AG04450 (cell line): ENCODE data around the gene MAD1L1. TPM values are rescaled to one million over a fixed set of nuclear protein-coding genes. Genes with fewer than 3 reads are reported as not detected.

Experiments used
- CTCF ChIA-PET: fragments of 300-600, 350-600 bp; formaldehyde crosslinking; extraction: SDS; loops from one replicate; lab custom pipeline; 2022; ENCODE audit warnings: antibody characterized with exemption, inconsistent platforms; lab: Charles Lee
- POLR2A ChIA-PET: fragments of 350-600 bp; formaldehyde crosslinking; extraction: SDS; loops from one replicate; lab custom pipeline; 2021; ENCODE audit warnings: antibody characterized with exemption, inconsistent platforms; lab: Yijun Ruan, JAX
- DNase-seq: peaks from one replicate; pipeline ENCODE4 v3.0.0-alpha.2; 2011; ENCODE audit warnings: low read depth, low spot score
- H3K27ac ChIP-seq: one replicate; pipeline ENCODE4 v1.5.1; 2012; ENCODE audit warnings: low read depth, low read length, control low read depth
- H3K27me3 ChIP-seq: one replicate; pipeline ENCODE4 v1.6.0; 2012; ENCODE audit warnings: low read length; ENCODE audit not compliant: control insufficient read depth, insufficient read depth
- H3K4me3 ChIP-seq: 2 replicates; pipeline ENCODE4 v1.5.1; 2011; ENCODE audit warnings: mild to moderate bottlenecking, low read depth, low read length, control low read depth
- H3K9me3 ChIP-seq: 2 replicates; pipeline ENCODE4 v1.5.1; 2012; ENCODE audit warnings: low read length; ENCODE audit not compliant: control insufficient read depth, insufficient read depth
- polyA plus RNA-seq: library from polyadenylated mRNA; depleted of rRNA; stranded (reverse); fragments of >200 nt; gene quantifications from 2 replicates; pipeline ENCODE4 v1.2.3, GENCODE V29; 2011
- TF ChIP-seq, protein P1 (sequence below): IDR thresholded peaks from 2 replicates; pipeline ENCODE4 v1.5.1; 2011; ENCODE audit warnings: low read depth, low read length, control low read depth, inconsistent platforms

The MAD1L1 gene
- polyA plus RNA-seq, 1 experiment: 11.9 TPM

DNA sequence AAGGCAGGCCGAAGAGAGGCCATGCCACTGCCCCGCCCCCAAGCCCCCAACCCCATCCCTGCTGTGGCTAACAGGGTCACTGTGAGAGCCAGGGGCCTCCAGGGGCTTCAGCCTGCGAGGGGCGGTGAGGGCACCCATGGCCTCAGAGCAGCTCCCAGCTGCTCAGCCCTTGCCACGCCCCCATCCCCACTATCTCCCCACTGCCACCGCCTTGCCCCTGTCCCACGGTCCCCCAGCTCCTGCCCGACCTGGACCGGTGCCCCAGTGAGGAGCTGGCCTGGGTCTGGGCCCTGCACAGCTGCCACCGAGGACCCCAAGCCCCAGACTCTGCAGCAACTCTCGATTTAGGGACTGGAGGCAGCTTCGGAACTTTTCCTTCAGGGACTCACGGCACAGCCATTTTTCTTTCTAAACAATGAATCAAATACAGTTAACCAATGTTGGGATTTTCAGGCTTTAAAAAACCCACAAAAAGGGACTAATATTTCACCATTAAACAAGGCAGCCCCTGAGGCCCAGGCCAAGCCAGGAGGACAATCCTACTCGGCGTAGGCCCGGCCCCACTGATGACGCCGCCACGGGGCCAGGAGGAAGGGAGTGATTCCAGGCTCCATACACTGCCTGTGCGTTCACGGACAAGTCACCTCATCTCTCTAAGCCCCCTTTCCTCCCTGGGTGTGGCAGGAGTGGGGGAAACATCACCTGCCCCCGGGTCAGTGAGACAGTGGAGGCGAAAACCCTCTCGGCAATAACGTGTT, 325.6 kb downstream of the MAD1L1 start:
- Histone ChIP-seq H3K9me3 (no peaks in the 10 kb centered on the region), H3K4me3 (no peak overlapping the region), H3K27me3 (no peaks in the 10 kb centered on the region), H3K27ac (no peak overlapping the region)
- ChIA-PET POLR2A (no interaction called here), CTCF (interaction anchor here (0.6 kb wide), 1 partner anchor 130 kb away, joined by 5 read pairs; no protein-coding TSS in a partner anchor)
- TF ChIP-seq, protein P1, sequence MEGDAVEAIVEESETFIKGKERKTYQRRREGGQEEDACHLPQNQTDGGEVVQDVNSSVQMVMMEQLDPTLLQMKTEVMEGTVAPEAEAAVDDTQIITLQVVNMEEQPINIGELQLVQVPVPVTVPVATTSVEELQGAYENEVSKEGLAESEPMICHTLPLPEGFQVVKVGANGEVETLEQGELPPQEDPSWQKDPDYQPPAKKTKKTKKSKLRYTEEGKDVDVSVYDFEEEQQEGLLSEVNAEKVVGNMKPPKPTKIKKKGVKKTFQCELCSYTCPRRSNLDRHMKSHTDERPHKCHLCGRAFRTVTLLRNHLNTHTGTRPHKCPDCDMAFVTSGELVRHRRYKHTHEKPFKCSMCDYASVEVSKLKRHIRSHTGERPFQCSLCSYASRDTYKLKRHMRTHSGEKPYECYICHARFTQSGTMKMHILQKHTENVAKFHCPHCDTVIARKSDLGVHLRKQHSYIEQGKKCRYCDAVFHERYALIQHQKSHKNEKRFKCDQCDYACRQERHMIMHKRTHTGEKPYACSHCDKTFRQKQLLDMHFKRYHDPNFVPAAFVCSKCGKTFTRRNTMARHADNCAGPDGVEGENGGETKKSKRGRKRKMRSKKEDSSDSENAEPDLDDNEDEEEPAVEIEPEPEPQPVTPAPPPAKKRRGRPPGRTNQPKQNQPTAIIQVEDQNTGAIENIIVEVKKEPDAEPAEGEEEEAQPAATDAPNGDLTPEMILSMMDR: no peak
- DNase-seq: no peak

DNA sequence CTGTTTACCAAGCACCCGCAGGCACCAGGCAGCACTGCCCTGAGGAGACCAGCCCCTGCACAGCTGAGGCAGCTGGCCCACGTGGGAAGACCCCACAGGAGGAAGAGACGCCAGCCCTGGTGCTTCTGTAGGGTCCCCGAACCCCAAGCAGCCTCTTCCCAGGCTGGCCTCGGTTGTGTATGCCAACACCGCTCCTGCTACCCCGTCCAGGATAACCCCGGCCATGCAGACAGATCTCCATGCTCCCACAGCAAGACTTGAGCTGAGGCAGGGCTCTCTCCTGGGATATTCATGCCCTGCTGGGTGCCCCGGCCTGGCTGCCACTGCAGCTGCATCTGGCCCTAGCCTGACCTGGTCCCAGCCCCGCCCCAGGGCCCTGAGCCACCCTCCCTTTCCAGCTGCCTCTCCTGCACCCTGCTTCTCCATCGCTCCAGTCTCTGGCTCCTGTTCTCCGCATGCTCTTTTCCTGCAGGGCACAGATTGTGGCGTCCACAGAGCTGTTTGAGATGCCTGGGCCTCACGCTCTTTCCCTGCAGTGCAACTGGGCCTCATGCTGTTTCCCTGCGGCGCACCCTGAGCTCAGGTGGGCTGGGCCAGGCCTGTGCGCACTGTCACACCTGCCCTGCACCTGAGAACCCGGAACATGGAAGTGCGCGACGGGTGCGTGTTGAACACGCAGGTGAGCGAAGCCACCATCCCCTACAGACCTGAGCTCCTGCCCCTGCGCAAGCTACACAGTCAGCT, 326.5 kb downstream of the MAD1L1 start:
- DNase-seq: no peak
- Histone ChIP-seq H3K27ac (no peak overlapping the region), H3K4me3 (no peak overlapping the region), H3K27me3 (no peaks in the 10 kb centered on the region), H3K9me3 (no peaks in the 10 kb centered on the region; the same call in 1 of the 2 replicates)
- ChIA-PET POLR2A (no interaction called here), CTCF (no interaction called here)
- TF ChIP-seq, protein P1: no peak

DNA sequence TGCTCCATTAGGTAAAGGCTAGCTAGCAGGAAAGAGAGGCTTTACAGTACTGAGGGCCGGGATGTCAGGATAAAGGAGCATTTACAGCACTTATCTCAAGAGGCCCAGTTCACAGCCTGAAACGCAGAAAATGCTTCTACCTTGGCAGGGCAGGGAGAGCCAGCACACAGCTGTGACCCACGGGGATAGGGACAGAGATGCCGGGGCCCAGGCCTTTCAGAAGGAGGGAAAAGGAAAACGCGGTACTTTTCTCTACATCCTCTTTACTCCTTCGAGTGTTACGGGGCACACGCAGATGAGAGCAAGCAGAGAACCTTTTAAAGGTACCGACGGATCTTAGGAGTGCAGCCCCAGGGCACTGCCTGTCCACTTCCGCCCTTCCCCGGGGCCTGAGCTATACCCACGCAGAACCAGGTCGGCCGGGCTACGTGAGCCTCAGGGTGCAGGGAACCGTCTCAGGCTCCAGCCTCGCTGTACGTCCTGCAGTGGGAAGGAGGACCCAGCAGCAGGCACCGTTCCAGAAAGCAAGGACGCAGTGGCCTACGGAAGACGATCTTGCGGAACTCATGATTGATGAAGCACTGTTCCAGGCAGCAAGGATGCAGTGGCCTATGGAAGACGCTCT, 330.4 kb downstream of the MAD1L1 start:
- H3K4me3 ChIP-seq: no peak overlapping the region
- TF ChIP-seq, protein P1: no peak
- H3K9me3 ChIP-seq: peaks cover 9% of the 10 kb centered on the region; the same call in 1 of the 2 replicates
- no peak overlapping the region for H3K27ac ChIP-seq
- CTCF ChIA-PET: no interaction called here
- POLR2A ChIA-PET: no interaction called here
- no peak for DNase-seq
- no peaks in the 10 kb centered on the region for H3K27me3 ChIP-seq

DNA sequence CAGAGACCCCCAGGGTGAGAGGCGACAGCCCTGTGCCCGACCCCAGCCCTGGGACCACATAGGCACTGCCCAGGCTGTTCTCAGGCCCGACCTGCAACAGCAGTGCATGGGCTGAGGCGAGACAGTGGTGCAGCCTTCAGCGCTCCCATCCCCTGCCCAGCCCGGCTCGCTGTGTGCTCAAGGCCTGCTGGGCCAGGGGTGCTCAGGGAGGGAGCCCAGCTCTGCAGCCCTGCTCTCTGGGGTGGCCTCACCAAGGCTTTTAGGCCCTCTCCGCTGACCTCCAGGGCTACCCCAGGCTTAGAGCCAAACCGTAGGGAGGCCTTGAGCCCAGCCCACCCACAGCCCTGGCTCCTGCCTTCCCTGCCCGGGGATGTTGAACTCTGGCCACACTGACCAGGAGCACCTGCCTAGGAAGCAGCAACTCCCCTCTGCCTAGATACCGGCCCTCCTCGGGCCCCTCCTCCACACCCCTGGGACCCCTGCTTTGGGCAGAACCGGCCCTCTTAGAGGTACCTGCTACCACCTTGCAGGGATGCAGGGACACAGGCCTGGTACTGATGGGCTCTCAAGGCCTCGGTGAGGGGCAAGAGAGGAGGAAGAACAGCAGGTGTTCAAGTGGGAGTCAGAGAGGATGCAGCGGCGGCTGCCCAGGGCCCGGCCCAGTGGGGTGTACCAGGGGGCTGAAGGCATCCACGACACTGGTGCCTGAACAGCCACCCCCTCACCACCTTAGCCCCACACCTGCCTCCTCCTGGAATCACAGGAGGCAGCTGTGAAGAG, 331.1 kb downstream of the MAD1L1 start:
- no peaks in the 10 kb centered on the region for H3K27me3 ChIP-seq
- no peak for DNase-seq
- H3K27ac ChIP-seq: no peak overlapping the region
- TF ChIP-seq, protein P1: no peak
- ChIA-PET CTCF (no interaction called here), POLR2A (no interaction called here)
- no peak overlapping the region for H3K4me3 ChIP-seq
- peaks cover 13% of the 10 kb centered on the region; the same call in 1 of the 2 replicates for H3K9me3 ChIP-seq
